GM18868 (cell line): ENCODE results near the gene METTL23.
"Not testable (repeated sequence)": the region's sequence is repeated elsewhere in the genome, so short reads cannot be mapped to it uniquely, and the experiment has no call there.

Experiments used
- ATAC-seq: cut with Tn5 transposase; IDR thresholded peaks from one replicate; pipeline ENCODE4 v1.9.1; 2021; ENCODE audit warnings: mild to moderate bottlenecking, moderate library complexity; ENCODE audit not compliant: unreplicated experiment

METTL23 gene

GRCh38 chr17:76691379-76692191, 35.1 kb upstream of the METTL23 start:
- ATAC-seq = no peak

DNA sequence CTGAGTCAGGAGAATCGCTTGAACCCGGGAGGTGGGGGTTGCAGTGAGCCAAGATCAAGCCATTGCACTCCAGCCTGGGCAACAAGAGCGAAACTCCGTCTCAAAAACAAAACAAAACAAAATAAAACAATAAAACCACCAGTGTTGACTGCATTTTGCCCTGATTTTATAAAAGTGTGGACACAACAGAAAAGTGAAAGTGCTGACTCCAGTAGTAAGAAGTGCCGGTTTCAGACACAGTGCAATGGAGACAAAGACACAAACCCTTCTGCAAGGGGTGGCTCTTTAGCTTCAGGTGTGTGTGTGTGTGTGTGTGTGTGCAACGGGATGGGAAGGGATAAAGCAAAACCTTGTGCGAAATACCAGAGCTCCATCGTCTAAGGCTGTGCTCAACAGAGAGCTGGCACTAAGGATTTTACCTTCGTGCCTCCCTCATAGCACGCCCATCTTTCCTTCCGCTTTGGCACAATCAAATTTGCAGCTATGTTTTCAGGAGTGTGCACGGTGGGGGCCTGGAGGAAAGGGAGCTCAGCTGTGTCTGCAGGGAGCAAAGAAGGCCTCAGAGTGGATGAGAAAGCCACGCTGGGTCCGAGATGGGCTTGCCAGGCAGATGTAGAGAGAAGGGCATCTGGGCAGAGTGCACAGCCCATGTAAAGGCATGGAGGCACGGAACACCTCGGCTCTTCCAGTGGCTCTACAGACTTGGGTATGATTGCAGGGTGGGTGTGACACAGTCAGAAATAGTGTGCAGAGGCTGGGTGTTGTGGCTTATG, 31.4 kb upstream of the METTL23 start:
- no peak for ATAC-seq

- no peak for ATAC-seq
These were observed 29.6 kb upstream of the METTL23 start for GRCh38 chr17:76696763-76697701.

GRCh38 chr17:76697702-76698465, 28.8 kb upstream of the METTL23 start:
- no peak for ATAC-seq

DNA sequence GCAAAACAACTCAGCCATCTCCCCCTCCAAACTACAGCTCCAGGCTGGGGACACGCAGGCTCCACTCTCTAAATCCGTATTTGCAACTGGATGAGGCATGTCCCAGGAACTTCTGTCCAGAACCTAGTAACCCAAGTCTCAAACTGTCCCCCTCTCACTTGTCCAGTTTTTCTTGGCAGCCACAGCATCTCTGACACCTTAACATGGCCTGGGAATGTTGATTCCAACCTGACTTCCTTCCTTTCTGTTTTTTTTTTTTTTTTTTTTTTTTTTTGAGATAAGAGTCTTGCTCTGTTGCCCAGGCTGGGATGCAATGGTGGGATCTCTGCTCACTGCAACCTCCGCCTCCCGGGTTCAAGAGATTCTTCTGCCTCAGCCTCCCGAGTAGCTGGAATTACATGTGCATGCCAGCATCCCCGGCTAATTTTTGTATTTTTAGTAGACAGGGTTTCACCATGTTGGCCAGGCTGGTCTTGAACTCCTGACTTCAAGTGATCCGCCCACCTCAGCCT, 28.1 kb upstream of the METTL23 start:
- ATAC-seq = not testable (repeated sequence)

GRCh38 chr17:76700270-76700616, 26.4 kb upstream of the METTL23 start:
- ATAC-seq = no peak

- ATAC-seq = no peak
These were observed 25.8 kb upstream of the METTL23 start for GRCh38 chr17:76700617-76701470.

- ATAC-seq = no peak
These were observed 25.1 kb upstream of the METTL23 start for GRCh38 chr17:76701471-76701967.

DNA sequence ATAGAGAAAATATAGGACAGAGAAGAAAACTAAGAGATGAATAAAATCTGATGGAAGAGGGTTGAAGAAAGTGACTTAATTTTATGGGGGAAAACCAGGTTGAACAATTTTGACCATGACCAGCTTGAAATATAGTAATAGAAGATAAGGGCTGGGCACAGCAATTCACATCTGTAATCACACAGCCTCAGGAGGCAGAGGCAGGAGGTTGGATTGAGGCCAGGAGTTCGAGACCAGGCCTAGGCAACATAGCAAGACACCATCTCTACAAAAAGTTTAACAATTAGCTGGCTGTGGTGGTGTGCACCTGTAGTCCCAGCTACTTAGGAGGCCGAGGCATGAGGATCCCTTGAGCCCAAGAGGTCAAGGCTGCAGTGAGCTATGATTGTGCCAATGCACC, 24.6 kb upstream of the METTL23 start:
- no peak for ATAC-seq

- no peak for ATAC-seq
These were observed 23.6 kb upstream of the METTL23 start for GRCh38 chr17:76702941-76703637.

GRCh38 chr17:76704805-76705204, 21.8 kb upstream of the METTL23 start:
- ATAC-seq = no peak

DNA sequence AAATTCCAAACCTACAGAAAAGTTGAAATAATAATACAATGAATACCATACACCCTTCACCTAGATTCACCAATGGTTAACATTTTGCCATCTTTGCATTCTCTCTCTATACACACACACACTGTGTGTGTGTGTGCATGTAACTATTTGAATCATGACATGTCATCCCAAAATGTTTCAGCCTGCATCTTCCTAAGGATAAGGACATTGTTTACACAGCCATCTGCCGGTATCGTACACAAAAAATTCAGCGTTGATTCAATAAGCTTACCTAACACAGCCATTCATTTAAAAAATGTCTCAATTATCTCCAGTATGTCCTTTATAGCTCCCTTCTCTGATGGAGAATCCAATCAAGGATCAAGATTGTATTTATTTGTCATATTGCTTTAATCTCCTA, 19.8 kb upstream of the METTL23 start:
- no peak for ATAC-seq

- ATAC-seq = no peak
These were observed 18.4 kb upstream of the METTL23 start for GRCh38 chr17:76707985-76708807.

DNA sequence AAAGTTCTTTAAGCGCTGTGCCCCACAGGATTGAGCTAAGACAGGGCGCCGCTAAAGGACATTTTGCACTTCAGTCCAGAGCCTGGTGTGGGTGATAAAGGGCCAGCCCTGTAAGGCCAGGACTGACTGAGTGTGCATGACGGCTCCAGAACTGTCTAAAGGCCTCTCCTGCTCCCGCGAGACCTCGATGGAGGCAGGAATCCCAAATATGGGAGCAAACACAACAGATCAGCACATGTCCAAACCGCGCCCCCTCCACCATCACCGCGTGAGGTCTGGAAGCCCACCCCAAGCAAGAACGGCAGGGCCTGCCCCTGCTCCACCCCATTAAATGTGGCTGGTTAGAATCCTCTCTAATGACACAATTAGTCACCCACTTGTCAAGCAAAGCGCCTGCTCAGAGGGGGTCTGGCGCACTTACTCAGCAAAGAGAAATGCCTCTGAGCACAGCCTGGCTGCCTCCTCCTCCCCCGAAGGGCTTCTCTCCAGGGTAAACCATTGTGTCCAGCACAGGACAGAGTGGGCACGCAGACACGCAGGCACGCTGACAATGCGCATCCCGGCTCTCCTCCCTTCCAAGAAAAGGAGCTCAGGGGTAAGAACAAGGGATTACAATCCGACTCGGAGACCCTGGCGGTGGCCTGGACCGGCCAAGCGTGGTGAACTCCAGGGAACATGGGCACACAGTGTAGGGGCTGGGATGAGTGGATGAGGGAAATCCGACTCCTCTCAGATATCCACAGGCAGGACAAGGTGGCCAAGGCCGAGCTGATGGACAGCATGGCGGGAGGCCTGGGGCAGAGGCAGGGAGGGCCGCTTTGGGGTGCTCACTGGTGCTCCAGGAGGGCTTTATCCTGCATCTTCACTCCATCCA, 17.3 kb upstream of the METTL23 start:
- ATAC-seq = no peak

GRCh38 chr17:76709951-76710862, 16.4 kb upstream of the METTL23 start:
- not testable (repeated sequence) for ATAC-seq
